SK-N-SH (cell line): ENCODE data around the gene CCND1. TPM values are rescaled to one million over a fixed set of nuclear protein-coding genes. Genes with fewer than 3 reads are reported as not detected.

Experiments used
- CTCF ChIA-PET: fragments of 300-600, 350-600 bp; formaldehyde crosslinking; extraction: SDS; loops from one replicate; lab custom pipeline; 2021; lab: Yijun Ruan, JAX
- POLR2A ChIA-PET: fragments of 350-600 bp; sonication (Branson Sonifier 250); formaldehyde crosslinking; extraction: SDS; loops from one replicate; lab custom pipeline; 2020; ENCODE audit warnings: antibody characterized with exemption, inconsistent platforms; lab: Yijun Ruan, JAX
- DNase-seq: peaks from one replicate; pipeline ENCODE4 v3.0.0; 2012
- H2AFZ ChIP-seq: fragments of 200-600 bp; sonication (generic); 2 replicates; pipeline ENCODE4 v1.8.1; 2016; ENCODE audit warnings: antibody characterized with exemption, mild to moderate bottlenecking, low read depth
- H3F3A ChIP-seq: fragments of 200-600 bp; sonication (generic); replicated peaks from 2 replicates; pipeline ENCODE3; 2016; ENCODE audit warnings: antibody characterized with exemption, mild to moderate bottlenecking; ENCODE audit not compliant: insufficient read depth
- H3K27ac ChIP-seq, 2 experiments: fragments of 200-500 bp in 1 of 2; fragments of 200-600 bp in 1 of 2; sonication (Bioruptor generic) in 1 of 2; sonication (generic), shearing (Covaris generic) in 1 of 2; 2 replicates each; pipeline versions ENCODE4 v1.5.1 to v1.6.1; 2014 to 2016; ENCODE audit warnings: low read depth in 2 of 2, inconsistent platforms in 1 of 2, low read length in 1 of 2, mild to moderate bottlenecking in 1 of 2, mixed read lengths in 1 of 2
- H3K27me3 ChIP-seq: fragments of 200-600 bp; sonication (generic), shearing (Covaris generic); 2 replicates; pipeline ENCODE4 v1.6.1; 2016; ENCODE audit warnings: mixed run types; ENCODE audit not compliant: insufficient read depth
- H3K36me3 ChIP-seq, 2 experiments: fragments of 200-500 bp in 1 of 2; fragments of 200-600 bp in 1 of 2; sonication (Bioruptor generic) in 1 of 2; sonication (generic) in 1 of 2; replicated peaks in 1 of 2; 2 replicates each; pipeline versions ENCODE3 to v1.5.1; 2014 to 2016; ENCODE audit warnings: low read length in 1 of 2, mild to moderate bottlenecking in 1 of 2; ENCODE audit not compliant: insufficient read depth in 2 of 2, control insufficient read depth in 1 of 2
- H3K4me1 ChIP-seq, 2 experiments: fragments of 200-500 bp in 1 of 2; fragments of 200-600 bp in 1 of 2; sonication (Bioruptor generic) in 1 of 2; sonication (generic), shearing (Covaris generic) in 1 of 2; 2 replicates each; pipeline versions ENCODE4 v1.5.1 to v1.6.1; 2014 to 2016; ENCODE audit warnings: low read depth in 1 of 2, low read length in 1 of 2, mixed run types in 1 of 2; ENCODE audit not compliant: insufficient read depth in 2 of 2, control insufficient read depth in 1 of 2
- H3K4me2 ChIP-seq: fragments of 200-600 bp; sonication (generic), shearing (Covaris generic); 2 replicates; pipeline ENCODE4 v1.6.1; 2017; ENCODE audit warnings: mixed run types
- H3K4me3 ChIP-seq, 2 experiments: fragments of 200-500 bp in 1 of 2; fragments of 200-600 bp in 1 of 2; sonication (Bioruptor generic) in 1 of 2; sonication (generic), shearing (Covaris generic) in 1 of 2; 2 replicates each; pipeline versions ENCODE4 v1.5.1 to v1.8.1; 2014 to 2016; ENCODE audit warnings: low read depth in 2 of 2, inconsistent platforms in 1 of 2, low read length in 1 of 2, mild to moderate bottlenecking in 1 of 2, mixed read lengths in 1 of 2, moderate library complexity in 1 of 2
- H3K79me2 ChIP-seq: fragments of 200-600 bp; sonication (generic); 2 replicates; pipeline ENCODE4 v1.8.1; 2017; ENCODE audit warnings: mild to moderate bottlenecking; ENCODE audit not compliant: insufficient read depth
- H3K9ac ChIP-seq: fragments of 200-600 bp; sonication (generic); 2 replicates; pipeline ENCODE4 v1.6.1; 2017; ENCODE audit warnings: mixed run types
- H3K9me2 ChIP-seq: fragments of 200-600 bp; sonication (generic); 2 replicates; pipeline ENCODE4 v1.6.1; 2017; ENCODE audit warnings: mixed run types
- H3K9me3 ChIP-seq: fragments of 200-600 bp; sonication (generic); 2 replicates; pipeline ENCODE4 v1.6.1; 2017; ENCODE audit warnings: mixed run types, mild to moderate bottlenecking, moderate library complexity
- H4K20me1 ChIP-seq: fragments of 200-600 bp; sonication (generic); 2 replicates; pipeline ENCODE4 v1.6.1; 2017; ENCODE audit warnings: mild to moderate bottlenecking, mixed run types; ENCODE audit not compliant: insufficient read depth
- CHD2 ChIP-seq: fragments of 150-350 bp; IDR thresholded peaks from 2 replicates; pipeline ENCODE4 v1.6.1; 2018; ENCODE audit warnings: low read length; ENCODE audit not compliant: partially characterized antibody
- EP300 ChIP-seq, 2 experiments: IDR thresholded peaks; 2 replicates each; pipeline versions ENCODE4 v1.4.0 to v1.6.1; 2012; ENCODE audit warnings: borderline replicate concordance in 1 of 2, low read depth in 1 of 2, low read length in 1 of 2
- EZH2phosphoT487 ChIP-seq: fragments of 200-600 bp; sonication (generic); IDR thresholded peaks from 2 replicates; pipeline ENCODE4 v1.6.1; 2017; ENCODE audit warnings: low read depth, mixed run types, mild to moderate bottlenecking, antibody characterized with exemption, moderate library complexity, borderline replicate concordance
- FOSL2 ChIP-seq: IDR thresholded peaks from 2 replicates; pipeline ENCODE4 v1.4.0; 2012; ENCODE audit warnings: low read depth, mild to moderate bottlenecking, moderate library complexity, borderline replicate concordance
- GABPA ChIP-seq: IDR thresholded peaks from 2 replicates; pipeline ENCODE4 v1.4.0; 2012; ENCODE audit warnings: low read depth, mild to moderate bottlenecking
- GATA2 ChIP-seq: sonication (generic); formaldehyde crosslinking; IDR thresholded peaks from 2 replicates; pipeline ENCODE4 v1.5.0; 2020; ENCODE audit warnings: mild to moderate bottlenecking, missing genetic modification reagents
- MEF2A ChIP-seq: IDR thresholded peaks from 2 replicates; pipeline ENCODE4 v1.4.0; 2012; ENCODE audit warnings: low read depth, borderline replicate concordance
- MXI1 ChIP-seq: IDR thresholded peaks from 2 replicates; pipeline ENCODE4 v1.6.1; 2012; ENCODE audit warnings: mild to moderate bottlenecking, low read depth, low read length, improper control_type of control experiment
- NFIC ChIP-seq: IDR thresholded peaks from 2 replicates; pipeline ENCODE4 v1.4.0; 2012; ENCODE audit warnings: borderline replicate concordance
- PBX3 ChIP-seq: IDR thresholded peaks from 2 replicates; pipeline ENCODE4; 2012
- POLR2AphosphoS5 ChIP-seq: IDR thresholded peaks from 2 replicates; pipeline ENCODE4 v1.6.1; 2012; ENCODE audit warnings: low read depth, low read length
- RAD21 ChIP-seq: IDR thresholded peaks from 2 replicates; pipeline ENCODE4 v1.6.1; 2012; ENCODE audit warnings: mild to moderate bottlenecking, low read length
- RXRA ChIP-seq: IDR thresholded peaks from 2 replicates; pipeline ENCODE4 v1.4.0; 2012; ENCODE audit warnings: low read depth, mild to moderate bottlenecking, borderline replicate concordance
- SMC3 ChIP-seq: IDR thresholded peaks from 2 replicates; pipeline ENCODE4 v1.6.1; 2012; ENCODE audit warnings: low read depth, low read length, improper control_type of control experiment
- TAF1 ChIP-seq: IDR thresholded peaks from 2 replicates; pipeline ENCODE4 v1.6.1; 2012; ENCODE audit warnings: low read depth, mild to moderate bottlenecking, low read length, moderate library complexity, borderline replicate concordance
- USF1 ChIP-seq: IDR thresholded peaks from 2 replicates; pipeline ENCODE4 v1.4.0; 2012; ENCODE audit warnings: low read depth, borderline replicate concordance
- YY1 ChIP-seq: IDR thresholded peaks from 2 replicates; pipeline ENCODE4 v1.4.0; 2012; ENCODE audit warnings: low read depth, mild to moderate bottlenecking
- ZBTB33 ChIP-seq: IDR thresholded peaks from 2 replicates; pipeline ENCODE4 v1.4.0; 2012; ENCODE audit warnings: low read depth, borderline replicate concordance
- WGBS: methylation state at CpG from one replicate; pipeline ENCODE4 v1.1.6; 2017; ENCODE audit warnings: low lambda C conversion rate; 5-methylcytosine and 5-hydroxymethylcytosine counted together
- polyA plus RNA-seq, 3 experiments: library from polyadenylated mRNA; depleted of rRNA; stranded (reverse); fragments of >200 nt; gene quantifications; 2 replicates each; pipeline ENCODE4 v1.2.3, GENCODE V29; 2012
- TF ChIP-seq, protein P1 (sequence below): fragments of 150-350 bp; IDR thresholded peaks from 2 replicates; pipeline ENCODE4 v1.6.1; 2017; ENCODE audit warnings: antibody characterized with exemption, low read length, low read depth, borderline replicate concordance
- TF ChIP-seq, protein P2 (sequence below): IDR thresholded peaks from 2 replicates; pipeline ENCODE4 v1.4.0; 2012; ENCODE audit warnings: low read depth
- TF ChIP-seq, protein P3 (sequence below): fragments of 150-350 bp; IDR thresholded peaks from 2 replicates; pipeline ENCODE4 v1.6.1; 2016; ENCODE audit warnings: mild to moderate bottlenecking, low read depth, low read length

Gene CCND1
- polyA plus RNA-seq, 1 of the 3 experiments (the other 2 are of a cell fraction), result 242 TPM

DNA sequence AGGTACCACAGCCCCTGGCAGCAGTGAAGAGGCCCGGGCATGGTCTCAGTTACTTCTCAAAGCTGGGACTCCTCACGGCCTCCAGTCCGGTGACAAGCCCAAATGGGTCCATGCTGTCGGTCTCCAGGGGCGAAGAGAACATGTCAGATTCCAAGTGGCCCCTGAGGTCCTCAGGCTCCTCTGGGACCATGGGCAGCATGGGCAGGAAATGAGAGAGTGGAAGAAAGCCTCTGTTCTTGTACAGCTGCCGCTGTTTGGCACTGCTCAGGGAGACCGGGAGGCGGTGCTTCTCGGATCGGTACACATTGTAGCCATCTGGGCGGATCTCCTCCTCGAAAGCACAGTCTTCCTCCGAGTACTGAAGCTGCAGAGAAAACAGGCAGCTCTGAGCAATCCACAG, 58.3 kb downstream of the CCND1 start:
- CTCF ChIA-PET, result interaction anchor here (0.5 to 3.2 kb wide), 9 partner anchors 21 to 502 kb away, joined by 3 to 16 read pairs (median 4); no protein-coding TSS in a partner anchor
- no peak overlapping the region for H3K9ac ChIP-seq
- DNase-seq, result no peak

DNA sequence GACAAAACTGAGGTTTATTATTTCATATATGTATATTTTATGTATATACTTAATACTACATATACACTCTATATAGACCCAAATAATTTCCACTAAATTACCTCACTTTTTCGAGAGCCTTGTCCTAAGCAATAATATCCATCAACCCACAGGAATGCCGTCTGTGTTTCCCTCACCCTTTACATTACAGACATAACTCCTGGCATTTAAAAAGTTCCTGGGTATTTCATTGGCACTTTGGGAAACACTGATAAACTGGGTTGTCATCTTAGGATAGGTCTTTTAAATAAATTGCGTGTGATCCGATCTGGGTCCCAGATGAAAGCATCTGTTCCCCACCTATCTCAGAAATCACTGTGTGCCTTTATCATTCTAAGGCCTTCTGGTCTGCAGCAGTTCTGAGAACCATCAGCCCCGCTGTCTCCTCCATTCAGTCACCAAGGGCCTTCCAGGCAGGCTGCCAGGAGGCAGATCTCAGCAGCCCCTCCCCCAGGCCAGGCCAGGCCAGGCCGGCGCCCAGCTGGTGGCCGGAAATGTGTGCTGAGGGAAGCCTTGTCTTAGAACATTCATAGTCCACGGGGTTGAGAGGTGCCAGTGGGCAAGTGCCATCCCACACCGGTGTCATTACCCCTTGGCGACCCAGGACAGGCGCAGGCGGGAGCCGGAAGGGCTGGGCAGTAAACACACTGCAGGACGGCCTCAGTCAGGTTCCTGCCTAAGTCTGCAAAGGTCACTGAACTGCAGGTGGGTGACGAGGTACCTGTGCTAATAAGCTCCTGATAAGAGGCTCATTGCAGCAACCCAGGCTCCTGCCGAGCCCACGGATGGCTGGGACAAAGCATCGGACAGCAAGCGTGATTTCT, 59.6 kb downstream of the CCND1 start:
- Histone ChIP-seq H3K9ac (no peak overlapping the region), H3K79me2 (no peaks in the 10 kb centered on the region), H2AFZ (no peak overlapping the region), H3F3A (peaks cover 3% of the 10 kb centered on the region), H3K27me3 (peaks cover 30% of the 10 kb centered on the region), H3K9me2 (no peaks in the 10 kb centered on the region), H3K27ac (peak overlapping the region; percentile 24 to 71), H3K36me3 (no peaks in the 10 kb centered on the region), H3K4me1 (peaks cover 0 to 22% of the 10 kb centered on the region in 2 experiments; a peak in 1 of 4 replicates), H3K4me3 (no peak overlapping the region), H3K9me3 (no peaks in the 10 kb centered on the region), H3K4me2 (peak overlapping the region; percentile 46), H4K20me1 (no peaks in the 10 kb centered on the region)
- WGBS, result 38% methylated on average over 18 of the region's 20 CpGs
- CTCF ChIA-PET, result interaction anchor here (1.3 to 3.2 kb wide), 7 partner anchors 15 to 218 kb away, joined by 4 to 16 read pairs (median 5); no protein-coding TSS in a partner anchor
- POLR2A ChIA-PET, result no interaction called here
- peak; percentile 91 for DNase-seq
- TF ChIP-seq, protein P1, sequence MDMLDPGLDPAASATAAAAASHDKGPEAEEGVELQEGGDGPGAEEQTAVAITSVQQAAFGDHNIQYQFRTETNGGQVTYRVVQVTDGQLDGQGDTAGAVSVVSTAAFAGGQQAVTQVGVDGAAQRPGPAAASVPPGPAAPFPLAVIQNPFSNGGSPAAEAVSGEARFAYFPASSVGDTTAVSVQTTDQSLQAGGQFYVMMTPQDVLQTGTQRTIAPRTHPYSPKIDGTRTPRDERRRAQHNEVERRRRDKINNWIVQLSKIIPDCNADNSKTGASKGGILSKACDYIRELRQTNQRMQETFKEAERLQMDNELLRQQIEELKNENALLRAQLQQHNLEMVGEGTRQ, result no peak
- TF ChIP-seq, protein P2, sequence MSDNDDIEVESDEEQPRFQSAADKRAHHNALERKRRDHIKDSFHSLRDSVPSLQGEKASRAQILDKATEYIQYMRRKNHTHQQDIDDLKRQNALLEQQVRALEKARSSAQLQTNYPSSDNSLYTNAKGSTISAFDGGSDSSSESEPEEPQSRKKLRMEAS, result no peak
- TF ChIP-seq FOSL2 (no peak), POLR2AphosphoS5 (no peak), USF1 (no peak), MEF2A (no peak), EZH2phosphoT487 (no peak), YY1 (no peak), GABPA (no peak), CHD2 (peak; percentile 93), RXRA (no peak), GATA2 (CRISPR knock-in tag) (peak; percentile 69), ZBTB33 (no peak), PBX3 (peak; percentile 73), SMC3 (no peak), MXI1 (0 out of 2 replicates have a peak, but pooled peaks have one; percentile 25), NFIC (peak; percentile 79)
- TF ChIP-seq, protein P3, sequence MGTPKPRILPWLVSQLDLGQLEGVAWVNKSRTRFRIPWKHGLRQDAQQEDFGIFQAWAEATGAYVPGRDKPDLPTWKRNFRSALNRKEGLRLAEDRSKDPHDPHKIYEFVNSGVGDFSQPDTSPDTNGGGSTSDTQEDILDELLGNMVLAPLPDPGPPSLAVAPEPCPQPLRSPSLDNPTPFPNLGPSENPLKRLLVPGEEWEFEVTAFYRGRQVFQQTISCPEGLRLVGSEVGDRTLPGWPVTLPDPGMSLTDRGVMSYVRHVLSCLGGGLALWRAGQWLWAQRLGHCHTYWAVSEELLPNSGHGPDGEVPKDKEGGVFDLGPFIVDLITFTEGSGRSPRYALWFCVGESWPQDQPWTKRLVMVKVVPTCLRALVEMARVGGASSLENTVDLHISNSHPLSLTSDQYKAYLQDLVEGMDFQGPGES, result no peak

More for the DNA sequence above, 58.3 kb downstream of the CCND1 start:
- Histone ChIP-seq H3F3A (peaks cover 3% of the 10 kb centered on the region), H3K9me2 (no peaks in the 10 kb centered on the region), H3K27ac (no peak overlapping the region), H3K4me2 (no peak overlapping the region), H3K4me1 (peaks cover 0 to 20% of the 10 kb centered on the region in 2 experiments; a peak in 1 of 4 replicates), H2AFZ (no peak overlapping the region), H3K79me2 (no peaks in the 10 kb centered on the region), H3K9me3 (no peaks in the 10 kb centered on the region), H4K20me1 (no peaks in the 10 kb centered on the region), H3K4me3 (no peak overlapping the region), H3K27me3 (peaks cover 17% of the 10 kb centered on the region), H3K36me3 (no peaks in the 10 kb centered on the region)
- no peak for TF ChIP-seq RAD21
- no peak for TF ChIP-seq TAF1
- no peak for TF ChIP-seq POLR2AphosphoS5
- no peak for TF ChIP-seq EP300 (IDR thresholded peaks at IDR 0.05; ENCODE audit: borderline replicate concordance in 1 of 2, low read depth in 1 of 2, low read length in 1 of 2)
- WGBS, result 98% methylated on average over 8 of the region's 13 CpGs
- POLR2A ChIA-PET, result no interaction called here
